Neural crest cell (in vitro differentiated cells): ENCODE measurements around the gene TMTC4. TPM values are rescaled to one million over a fixed set of nuclear protein-coding genes. Genes with fewer than 3 reads are reported as not detected.
A peak's percentile ranks its signal among the peaks of the same experiment; 100 is the strongest.

ENCODE experiments used
- DNase-seq: peaks from one replicate; pipeline ENCODE4 v3.0.0; 2021; ENCODE audit warnings: low read depth, mixed read lengths, low spot score
- H3K27ac Mint-ChIP-seq: one replicate; pipeline ENCODE4 v1.8.0; 2021; ENCODE audit warnings: mild to moderate bottlenecking, mixed read lengths; ENCODE audit not compliant: unreplicated experiment
- H3K27me3 Mint-ChIP-seq: 2 replicates; pipeline ENCODE4 v1.8.0; 2021; ENCODE audit warnings: low read depth, mild to moderate bottlenecking, mixed read lengths
- H3K36me3 Mint-ChIP-seq: 2 replicates; pipeline ENCODE4 v1.8.0; 2021; ENCODE audit warnings: low read depth, mild to moderate bottlenecking, mixed read lengths
- H3K4me1 Mint-ChIP-seq: 2 replicates; pipeline ENCODE4 v1.8.0; 2021; ENCODE audit warnings: mixed read lengths
- H3K4me3 Mint-ChIP-seq: one replicate; pipeline ENCODE4 v1.8.0; 2021; ENCODE audit warnings: mild to moderate bottlenecking, mixed read lengths
- H3K9me3 Mint-ChIP-seq: 2 replicates; pipeline ENCODE4 v1.8.0; 2021; ENCODE audit warnings: mixed read lengths
- CTCF ChIP-seq: fragments of 200-600 bp; sonication (generic); conservative IDR thresholded peaks from 2 replicates; pipeline ENCODE4 v1.5.0; 2021; ENCODE audit warnings: antibody characterized with exemption, mild to moderate bottlenecking
- total RNA-seq: library from RNA; stranded (reverse); gene quantifications from 2 replicates; pipeline ENCODE4 v1.2.1, GENCODE V29; 2021

Gene TMTC4
- total RNA-seq, 1 donor from 2014 or later, result 51.7 TPM

GRCh38 chr13:100658363-100658762 lies 16.2 kb downstream of the TMTC4 start:
- Mint-ChIP-seq H3K36me3 (peaks cover 25% of the 10 kb centered on the region), H3K27ac (peak overlapping the region; percentile 68), H3K9me3 (no peaks in the 10 kb centered on the region), H3K27me3 (no peaks in the 10 kb centered on the region), H3K4me3 (no peak overlapping the region), H3K4me1 (peaks cover 6% of the 10 kb centered on the region)
- TF ChIP-seq CTCF, result no peak
- DNase-seq, result no peak

DNA sequence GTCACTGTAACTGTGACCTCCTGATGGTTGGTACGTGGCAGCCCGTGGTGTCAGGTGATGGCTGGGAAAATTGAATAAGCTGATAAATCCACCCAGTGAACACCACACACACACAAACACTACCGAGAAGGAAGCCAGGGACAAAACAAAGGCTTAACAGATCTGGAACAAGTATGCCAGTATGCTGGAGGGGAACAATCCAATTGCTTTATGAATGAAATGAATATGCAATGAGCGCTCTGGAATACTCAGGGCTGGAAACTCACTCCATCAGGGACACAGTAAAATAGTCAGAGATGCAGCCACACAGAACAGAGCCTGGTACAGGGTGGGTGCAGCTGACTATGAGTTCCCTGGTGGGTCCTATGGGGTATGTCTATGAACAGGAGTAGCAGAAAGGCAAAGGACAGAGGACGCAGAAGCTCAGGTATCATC lies 16.7 kb downstream of the TMTC4 start:
- Mint-ChIP-seq H3K4me1 (peaks cover 9% of the 10 kb centered on the region), H3K4me3 (no peak overlapping the region), H3K27ac (peak overlapping the region; percentile 68), H3K36me3 (peaks cover 29% of the 10 kb centered on the region), H3K27me3 (no peaks in the 10 kb centered on the region), H3K9me3 (no peaks in the 10 kb centered on the region)
- no peak for DNase-seq
- TF ChIP-seq CTCF, result no peak

- DNase-seq, result no peak
- Mint-ChIP-seq H3K4me3 (no peak overlapping the region), H3K4me1 (peaks cover 10% of the 10 kb centered on the region), H3K9me3 (no peaks in the 10 kb centered on the region), H3K27me3 (no peaks in the 10 kb centered on the region), H3K27ac (no peak overlapping the region), H3K36me3 (peaks cover 24% of the 10 kb centered on the region)
- TF ChIP-seq CTCF, result no peak
Observed at GRCh38 chr13:100652510-100652909, 22.1 kb downstream of the TMTC4 start.

DNA sequence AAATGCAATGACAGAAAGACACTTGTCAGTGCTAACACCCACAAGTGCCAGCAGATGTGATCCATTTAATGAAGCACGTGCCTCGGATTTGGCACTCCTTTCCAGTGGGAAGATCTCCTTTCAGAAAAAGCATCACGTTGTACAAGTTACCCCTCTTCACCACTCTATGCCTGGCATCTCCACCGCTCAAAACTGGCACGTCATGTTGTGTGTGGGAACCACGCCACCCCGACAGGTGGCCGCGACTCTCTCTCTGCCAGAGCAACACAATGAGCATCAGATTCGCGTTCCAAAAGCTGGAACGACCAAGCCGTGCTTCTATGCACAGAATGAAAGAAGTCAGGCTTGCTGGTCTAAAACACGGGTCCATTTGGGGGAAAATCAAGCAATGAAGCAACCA lies 24.3 kb downstream of the TMTC4 start:
- no peak overlapping the region for H3K27ac Mint-ChIP-seq
- no peak for TF ChIP-seq CTCF
- no peak overlapping the region for H3K4me3 Mint-ChIP-seq

DNA sequence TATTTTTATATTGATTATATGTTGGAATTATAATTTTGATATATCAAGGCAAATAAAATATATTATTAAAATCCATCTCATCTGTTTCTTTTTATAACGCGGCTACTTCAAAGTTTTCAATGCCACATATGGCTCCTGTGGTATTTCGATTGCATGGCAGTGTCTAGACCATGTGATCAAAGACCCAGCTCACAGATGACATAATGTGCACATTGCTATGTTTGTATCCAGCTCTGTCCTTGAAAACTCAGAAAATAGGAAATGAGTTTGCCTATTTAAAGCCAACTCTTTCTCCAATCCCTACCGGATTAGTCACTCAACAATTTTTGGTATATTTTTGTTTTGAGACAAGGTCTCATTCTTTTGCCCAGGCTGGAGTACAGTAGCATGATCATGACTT lies 26.2 kb downstream of the TMTC4 start:
- Mint-ChIP-seq H3K4me1 (peaks cover 33% of the 10 kb centered on the region), H3K4me3 (no peak overlapping the region), H3K36me3 (peaks cover 21% of the 10 kb centered on the region), H3K9me3 (no peaks in the 10 kb centered on the region), H3K27ac (no peak overlapping the region), H3K27me3 (no peaks in the 10 kb centered on the region)
- no peak for TF ChIP-seq CTCF
- no peak for DNase-seq

More for the DNA sequence above, 24.3 kb downstream of the TMTC4 start:
- peaks cover 23% of the 10 kb centered on the region for H3K36me3 Mint-ChIP-seq
- peaks cover 18% of the 10 kb centered on the region for H3K4me1 Mint-ChIP-seq
- no peaks in the 10 kb centered on the region for H3K9me3 Mint-ChIP-seq
- no peaks in the 10 kb centered on the region for H3K27me3 Mint-ChIP-seq
- no peak for DNase-seq

DNA sequence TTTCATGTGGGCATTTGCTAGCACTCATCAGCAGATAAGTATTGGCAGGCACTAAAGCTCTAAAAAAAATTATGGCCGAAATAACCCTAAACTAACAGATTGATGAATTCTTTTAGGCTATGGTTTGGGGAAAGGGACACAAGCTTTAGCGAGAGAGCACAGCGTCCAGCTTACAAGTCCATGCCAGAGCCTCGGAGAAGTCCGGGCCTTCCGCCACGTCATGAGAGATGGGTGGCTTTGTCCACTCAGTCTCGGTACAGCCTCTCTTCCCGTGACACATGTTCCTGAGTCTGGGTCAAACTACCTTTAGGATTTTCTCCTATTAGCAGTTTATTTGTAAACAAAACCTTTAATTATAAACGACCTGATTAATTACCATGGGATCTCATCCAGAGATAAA lies 27.7 kb downstream of the TMTC4 start:
- Mint-ChIP-seq H3K9me3 (no peaks in the 10 kb centered on the region), H3K27ac (no peak overlapping the region)

More for the DNA sequence above, 27.7 kb downstream of the TMTC4 start:
- peaks cover 16% of the 10 kb centered on the region for H3K36me3 Mint-ChIP-seq
- peaks cover 23% of the 10 kb centered on the region for H3K4me1 Mint-ChIP-seq
- no peaks in the 10 kb centered on the region for H3K27me3 Mint-ChIP-seq
- DNase-seq, result no peak
- H3K4me3 Mint-ChIP-seq, result no peak overlapping the region
- TF ChIP-seq CTCF, result no peak
